ENCODE results near the gene MITD1.
"Not testable (repeated sequence)": the region's sequence is repeated elsewhere in the genome, so short reads cannot be mapped to it uniquely, and the experiment has no call there.

The MITD1 gene

GRCh38 chr2:99180755-99181623 is at the start of gene MITD1, which contains the start of gene MRPL30:
Gene MITD1, minus strand, starts transcription at chr2:99181058. Its CDS starts 77 bp downstream, at chr2:99180981.
Gene MRPL30, plus strand, starts transcription at chr2:99181184. Its CDS starts 5,020 bp downstream, at chr2:99186204.
- DNase-seq = peak; percentile 93

GRCh38 chr2:99217929-99218501 is 37.2 kb upstream of the MITD1 start:
- DNase-seq = no peak

- no peak for DNase-seq
These were observed 35.2 kb upstream of the MITD1 start for GRCh38 chr2:99216096-99216495.

GRCh38 chr2:99205491-99205890 is 24.6 kb upstream of the MITD1 start:
- DNase-seq = no peak

- DNase-seq = no peak
These were observed 21.3 kb upstream of the MITD1 start for GRCh38 chr2:99201959-99202678.

GRCh38 chr2:99200076-99200800 is 19.4 kb upstream of the MITD1 start:
- DNase-seq = no peak

GRCh38 chr2:99198103-99198841 is 17.4 kb upstream of the MITD1 start:
- no peak for DNase-seq

GRCh38 chr2:99192364-99192763 is 11.5 kb upstream of the MITD1 start:
- not testable (repeated sequence) for DNase-seq

GRCh38 chr2:99190548-99190947 is 9.7 kb upstream of the MITD1 start:
- DNase-seq = no peak

GRCh38 chr2:99188357-99188756 is 7.5 kb upstream of the MITD1 start:
- no peak for DNase-seq

- DNase-seq = no peak
These were observed 6.2 kb upstream of the MITD1 start for GRCh38 chr2:99187011-99187410.

- no peak for DNase-seq
These were observed 4.0 kb upstream of the MITD1 start for GRCh38 chr2:99184811-99185210.

- no peak for DNase-seq
These were observed 2.2 kb upstream of the MITD1 start for GRCh38 chr2:99183025-99183424.

- DNase-seq = no peak
These were observed 754 bp upstream of the MITD1 start for GRCh38 chr2:99181624-99182000.

- no peak for DNase-seq
These were observed 9.3 kb downstream of the MITD1 start for GRCh38 chr2:99171377-99172140.

GRCh38 chr2:99169534-99169933 is 11.3 kb downstream of the MITD1 start:
- no peak for DNase-seq

GRCh38 chr2:99166218-99166617 is 14.6 kb downstream of the MITD1 start:
- no peak for DNase-seq

- DNase-seq = no peak
These were observed 21.3 kb downstream of the MITD1 start for GRCh38 chr2:99159594-99159993.

GRCh38 chr2:99158599-99158998 is 22.3 kb downstream of the MITD1 start:
- no peak for DNase-seq

- DNase-seq = no peak
These were observed 24.0 kb downstream of the MITD1 start for GRCh38 chr2:99156891-99157290.

All from CD4-positive, alpha-beta T cell treated with Interleukin-12 subunit alpha and Interleukin-12 subunit beta, for 1 hour (primary cell).